AG08396 (cell line): ENCODE data around the gene XPNPEP2.

Experiments used
- DNase-seq: peaks from one replicate; pipeline ENCODE4 v3.0.0; 2012; ENCODE audit warnings: low spot score, mixed read lengths

The XPNPEP2 gene

DNA sequence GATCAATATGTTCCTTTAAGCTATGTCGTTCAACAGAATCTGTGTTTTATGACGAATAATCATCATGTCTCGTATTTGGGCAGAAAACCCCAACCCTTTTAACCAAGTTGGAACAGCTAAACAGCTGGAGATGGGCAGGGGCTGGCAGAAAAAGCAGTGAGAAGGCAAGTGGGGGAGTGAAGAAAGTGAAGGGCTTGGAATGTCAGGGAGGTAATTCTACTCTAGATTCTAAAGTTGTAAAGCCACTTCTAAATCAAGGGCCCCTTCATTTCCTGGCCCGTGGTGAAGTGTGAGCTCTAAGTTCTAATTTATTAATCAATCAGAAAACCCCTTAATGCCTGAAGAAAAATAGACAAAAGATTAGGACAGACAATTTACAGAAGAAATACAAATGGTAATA lies 61.4 kb downstream of the XPNPEP2 start:
- DNase-seq: no peak

DNA sequence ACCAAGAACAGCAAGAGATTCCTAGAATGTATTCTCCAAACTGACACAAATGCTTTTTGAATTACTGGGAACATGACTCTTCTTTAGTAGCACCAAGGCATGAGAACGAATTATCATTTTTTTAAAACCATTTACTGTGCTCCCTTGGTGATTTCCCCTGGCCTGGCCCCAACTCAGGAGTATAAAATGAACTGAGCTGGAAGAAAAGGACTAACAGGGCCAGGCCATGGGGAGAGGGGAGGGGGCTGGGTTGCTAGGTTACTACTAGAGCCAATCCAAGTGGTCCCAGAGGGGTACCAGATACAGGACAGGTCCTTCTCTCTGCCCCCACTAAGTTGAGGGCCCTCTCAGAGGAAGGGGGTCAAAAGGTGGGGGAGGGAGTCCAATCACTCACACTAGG lies 64.1 kb downstream of the XPNPEP2 start:
- no peak for DNase-seq

DNA sequence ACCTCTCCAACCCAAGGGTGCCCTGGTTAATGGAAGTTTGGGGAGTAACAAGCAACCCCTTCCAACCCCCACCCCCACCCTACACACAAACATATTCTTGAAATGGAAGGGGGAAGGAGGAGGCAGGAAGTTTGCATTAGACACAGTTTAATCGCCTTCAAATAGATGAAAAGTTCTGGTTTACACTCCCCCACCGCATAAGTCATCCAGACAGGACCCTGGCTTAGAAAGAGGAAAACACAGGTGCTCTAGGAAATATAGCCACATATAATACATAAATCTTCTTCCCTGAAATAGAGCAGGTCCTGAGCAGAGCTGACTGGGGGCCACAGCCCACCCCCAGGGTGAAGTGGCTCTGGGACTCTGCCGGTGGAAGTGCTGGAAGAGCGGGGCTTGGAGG lies 66.0 kb downstream of the XPNPEP2 start:
- DNase-seq: no peak

DNA sequence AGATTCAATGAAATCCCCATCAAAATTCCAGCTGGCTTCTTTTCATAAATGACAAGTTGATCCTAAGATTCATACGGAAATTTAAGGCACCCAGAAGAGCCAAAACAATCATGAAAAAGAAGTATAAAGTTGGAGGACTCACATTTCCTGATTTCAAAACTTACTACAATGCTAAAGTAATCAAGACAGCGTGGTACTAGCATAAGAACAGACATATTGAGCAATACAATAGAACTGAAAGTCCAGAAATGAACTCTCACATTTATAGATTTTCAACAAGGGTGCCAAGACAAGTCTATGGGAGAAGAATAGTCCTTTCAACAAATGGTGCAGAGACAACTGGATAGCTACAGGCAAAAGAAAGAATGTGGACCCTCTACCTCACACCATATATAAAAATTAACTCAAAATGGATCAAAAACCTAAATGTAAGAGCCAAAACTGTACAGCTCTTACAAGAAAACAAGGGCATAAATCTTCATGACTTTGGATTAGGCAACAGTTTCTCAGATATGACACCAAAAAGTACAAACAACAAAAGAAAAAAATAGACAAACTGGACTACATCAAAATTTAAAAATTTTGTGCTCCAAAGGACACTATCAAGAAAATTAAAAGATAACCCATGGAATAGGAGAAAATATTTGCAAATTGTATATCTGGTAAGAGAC lies 69.5 kb downstream of the XPNPEP2 start:
- DNase-seq: no peak

DNA sequence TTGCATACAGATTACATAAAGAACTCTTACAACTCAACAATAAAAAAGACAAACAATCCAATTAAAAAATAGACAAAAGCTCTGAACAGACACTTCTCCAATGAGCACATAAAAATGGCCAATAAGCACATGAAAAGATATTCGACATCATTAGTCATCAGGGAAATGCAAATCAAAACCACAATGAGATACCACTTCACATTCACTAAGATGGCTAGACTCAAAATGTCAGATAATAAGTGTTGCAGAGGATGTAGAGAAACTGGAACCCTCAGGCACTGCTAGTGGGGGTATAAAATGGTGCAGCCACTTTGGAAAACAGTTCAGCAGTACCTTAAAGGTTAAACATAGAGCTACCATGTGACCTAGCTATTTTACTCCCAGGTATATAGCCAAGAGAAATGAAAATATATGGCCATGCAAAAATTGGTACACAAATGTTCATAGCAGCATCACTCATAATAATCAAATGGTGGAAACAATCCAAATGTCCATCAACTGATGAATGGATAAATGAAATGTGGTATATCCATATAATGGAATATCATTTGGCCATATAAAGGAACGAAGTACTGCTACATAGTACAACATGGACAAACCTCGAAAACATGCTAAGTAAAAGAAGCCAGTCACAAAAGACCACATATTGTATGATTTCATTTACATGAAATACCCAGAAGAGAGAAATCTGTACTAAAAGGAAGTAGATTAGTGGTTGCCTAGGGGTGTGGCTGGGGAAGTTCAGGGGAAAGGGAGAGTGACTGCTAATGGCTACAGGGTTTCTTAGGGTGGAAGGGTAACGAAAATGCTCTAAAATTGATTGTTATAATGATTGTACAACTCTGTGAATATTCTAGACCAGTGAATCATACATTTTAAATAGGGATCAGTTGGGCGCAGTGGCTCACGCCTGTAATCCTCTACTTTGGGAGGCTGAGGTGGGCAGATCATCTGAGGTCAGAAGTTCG lies 70.3 kb downstream of the XPNPEP2 start:
- DNase-seq: no peak

DNA sequence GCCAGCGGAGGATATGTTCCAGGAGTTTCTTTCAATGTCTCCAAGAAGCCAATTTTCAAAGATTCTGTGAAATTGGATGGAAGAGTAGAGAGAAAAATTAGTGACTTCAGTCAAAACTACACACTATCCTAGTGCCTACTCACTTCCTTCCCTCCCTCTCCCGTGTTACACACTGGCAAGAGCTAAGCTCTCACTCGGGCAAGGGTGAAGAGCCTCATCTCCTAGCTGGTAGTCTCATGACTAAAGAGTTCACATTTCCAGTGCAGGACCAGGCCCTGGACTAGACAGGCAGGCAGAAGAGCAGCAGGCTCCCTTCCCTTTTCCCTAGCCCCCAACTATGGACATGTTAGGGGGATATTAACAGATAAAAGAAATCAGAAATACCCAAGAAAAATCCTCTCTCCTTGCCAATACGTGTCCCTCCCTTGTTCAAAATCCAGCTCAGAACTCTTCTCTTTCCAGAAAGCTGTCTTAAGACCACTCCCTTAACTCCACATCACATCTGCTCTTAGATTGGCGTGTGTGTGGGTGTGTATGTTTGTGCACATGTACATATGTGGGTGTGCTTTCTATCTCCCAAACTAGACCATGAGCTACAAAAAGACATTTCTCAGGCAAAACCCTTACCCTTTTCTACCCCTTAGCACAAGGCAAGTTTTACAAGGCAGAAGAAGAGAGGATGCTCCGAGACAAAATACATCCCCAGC lies 75.0 kb downstream of the XPNPEP2 start:
- no peak for DNase-seq

DNA sequence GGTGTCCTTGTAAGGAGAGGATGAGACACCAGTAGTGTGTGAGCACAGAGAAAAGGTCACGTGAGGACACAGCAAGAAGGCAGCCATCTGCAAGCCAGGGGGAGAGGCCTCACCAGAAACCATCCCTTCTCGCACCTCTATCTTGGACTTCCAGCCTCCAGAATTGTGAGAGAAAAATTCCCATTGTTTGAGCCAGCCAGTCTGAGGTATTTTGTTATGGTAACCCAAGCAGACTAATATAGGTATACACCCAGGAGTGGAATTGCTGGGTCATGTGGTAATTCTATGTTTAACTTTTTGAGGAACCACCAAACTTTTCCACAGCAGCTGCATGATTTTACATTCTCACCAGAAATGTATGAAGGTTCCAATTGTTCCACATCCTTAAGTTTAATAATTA lies 79.3 kb downstream of the XPNPEP2 start:
- DNase-seq: no peak
